ENCODE data around the gene HEMGN. TPM values are rescaled to one million over a fixed set of nuclear protein-coding genes. Genes with fewer than 3 reads are reported as not detected.
A peak's percentile ranks its signal among the peaks of the same experiment; 100 is the strongest.

The HEMGN gene
- total and polyA plus RNA-seq, 2 of the 13 experiments (the other 11 are each of a cell fraction or from before 2014, with no cell fraction given) = not detected

DNA sequence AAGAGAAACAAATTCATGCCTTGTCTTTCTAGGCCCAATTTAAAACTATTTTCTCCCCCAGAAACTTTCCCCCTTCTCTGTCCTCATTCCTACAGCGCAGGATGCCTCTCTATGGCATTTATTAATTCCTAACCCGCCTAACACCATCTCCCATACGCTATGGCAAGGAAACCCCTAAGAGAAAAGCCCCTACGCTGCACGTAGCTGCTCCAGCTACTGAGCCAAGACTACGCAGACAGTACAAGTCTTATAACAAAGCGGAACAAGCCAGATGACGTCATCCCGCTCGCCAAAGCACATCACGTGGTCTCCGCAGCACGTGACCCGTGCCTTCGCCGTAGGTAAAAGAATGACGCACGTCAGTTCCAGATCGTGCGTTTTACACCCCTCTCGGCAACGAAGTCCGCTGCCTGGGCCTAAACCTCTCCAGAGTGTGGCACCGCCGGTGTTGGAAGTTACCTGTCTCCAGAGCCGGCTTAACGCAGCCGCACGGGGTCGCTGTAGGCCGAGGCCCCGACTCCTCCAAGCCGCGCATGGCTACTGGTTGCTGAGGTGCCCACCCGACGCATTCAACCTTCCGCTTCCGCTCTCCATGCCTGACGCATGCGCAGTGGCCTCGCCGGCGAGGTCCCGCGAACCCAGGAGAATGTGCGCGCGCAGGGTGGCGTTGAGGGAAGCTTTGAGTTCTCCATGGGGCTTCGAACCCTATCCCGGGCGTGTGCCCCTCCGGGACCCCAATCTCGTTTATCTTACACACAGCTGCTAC, 15.8 kb downstream of the HEMGN start, which contains the start of gene TRMO (continued):
- TF ChIP-seq ZSCAN9 (CRISPR knock-in tag; IDR thresholded peaks at IDR 0.05; ENCODE audit: borderline replicate concordance) (peak; percentile 83; the same call in 1 of the 2 replicates), ZNF724P (CRISPR knock-in tag; IDR thresholded peaks at IDR 0.05; ENCODE audit: borderline replicate concordance) (0 out of 2 replicates have a peak, but pooled peaks have one; percentile 73), MED13 (CRISPR knock-in tag; IDR thresholded peaks at IDR 0.05) (peak; percentile 91; the same call in 1 of the 2 replicates), CENPBD1 (CRISPR knock-in tag; IDR thresholded peaks at IDR 0.05; ENCODE audit: borderline replicate concordance, low read depth) (no peak), ATAD3A (CRISPR knock-in tag; IDR thresholded peaks at IDR 0.05) (0 out of 2 replicates have a peak, but pooled peaks have one; percentile 47), PCBP1 (IDR thresholded peaks at IDR 0.05; ENCODE audit: borderline replicate concordance, low read depth, low read length) (peak; percentile 77; the same call in 1 of the 2 replicates), FOXJ3 (CRISPR knock-in tag; IDR thresholded peaks at IDR 0.05; ENCODE audit: borderline replicate concordance) (peak; percentile 55; the same call in 1 of the 2 replicates), ZNF343 (CRISPR knock-in tag; IDR thresholded peaks at IDR 0.05) (peak; percentile 91; the same call in 1 of the 2 replicates), ZNF30 (CRISPR knock-in tag; IDR thresholded peaks at IDR 0.05) (no peak; the same call in 1 of the 2 replicates), TEF (CRISPR knock-in tag; IDR thresholded peaks at IDR 0.05) (peak; percentile 62), ZNF275 (CRISPR knock-in tag; IDR thresholded peaks at IDR 0.05; ENCODE audit: borderline replicate concordance) (peak; percentile 97), ARID2 (CRISPR knock-in tag; IDR thresholded peaks at IDR 0.05; ENCODE audit: borderline replicate concordance) (peak; percentile 40; the same call in 1 of the 2 replicates), U2AF2 (IDR thresholded peaks at IDR 0.05; ENCODE audit: low read depth, low read length) (peak; percentile 82; the same call in 1 of the 2 replicates), GRHL1 (CRISPR knock-in tag; conservative IDR thresholded peaks at IDR 0.05) (no peak), SP2 (CRISPR knock-in tag; IDR thresholded peaks at IDR 0.05) (peak; percentile 49), ZNF841 (CRISPR knock-in tag; IDR thresholded peaks at IDR 0.05; ENCODE audit: borderline replicate concordance) (no peak), ZNF484 (CRISPR knock-in tag; IDR thresholded peaks at IDR 0.05; ENCODE audit: borderline replicate concordance, low read depth) (0 out of 2 replicates have a peak, but pooled peaks have one; percentile 64), SMC3 (IDR thresholded peaks at IDR 0.05; ENCODE audit: low read length) (no peak), KMT2B (CRISPR knock-in tag; IDR thresholded peaks at IDR 0.05) (peak; percentile 96), TCF7 (IDR thresholded peaks at IDR 0.05; ENCODE audit: low read depth) (no peak), ZNF264 (CRISPR knock-in tag; IDR thresholded peaks at IDR 0.05) (peak; percentile 64), ZSCAN25 (CRISPR knock-in tag; IDR thresholded peaks at IDR 0.05) (no peak)
- TF ChIP-seq, protein P1, sequence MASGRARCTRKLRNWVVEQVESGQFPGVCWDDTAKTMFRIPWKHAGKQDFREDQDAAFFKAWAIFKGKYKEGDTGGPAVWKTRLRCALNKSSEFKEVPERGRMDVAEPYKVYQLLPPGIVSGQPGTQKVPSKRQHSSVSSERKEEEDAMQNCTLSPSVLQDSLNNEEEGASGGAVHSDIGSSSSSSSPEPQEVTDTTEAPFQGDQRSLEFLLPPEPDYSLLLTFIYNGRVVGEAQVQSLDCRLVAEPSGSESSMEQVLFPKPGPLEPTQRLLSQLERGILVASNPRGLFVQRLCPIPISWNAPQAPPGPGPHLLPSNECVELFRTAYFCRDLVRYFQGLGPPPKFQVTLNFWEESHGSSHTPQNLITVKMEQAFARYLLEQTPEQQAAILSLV (CRISPR knock-in tag; IDR thresholded peaks at IDR 0.05; ENCODE audit: borderline replicate concordance) = peak; percentile 58; the same call in 1 of the 2 replicates
- TF ChIP-seq, protein P2, sequence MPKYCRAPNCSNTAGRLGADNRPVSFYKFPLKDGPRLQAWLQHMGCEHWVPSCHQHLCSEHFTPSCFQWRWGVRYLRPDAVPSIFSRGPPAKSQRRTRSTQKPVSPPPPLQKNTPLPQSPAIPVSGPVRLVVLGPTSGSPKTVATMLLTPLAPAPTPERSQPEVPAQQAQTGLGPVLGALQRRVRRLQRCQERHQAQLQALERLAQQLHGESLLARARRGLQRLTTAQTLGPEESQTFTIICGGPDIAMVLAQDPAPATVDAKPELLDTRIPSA (CRISPR knock-in tag; IDR thresholded peaks at IDR 0.05; ENCODE audit: borderline replicate concordance) = no peak
